HCT116 (cell line): ENCODE measurements around the gene TTC19.

ENCODE experiments used
- ATF3 ChIP-seq: IDR thresholded peaks from 2 replicates; pipeline ENCODE4 v1.6.1; 2012
- POLR2A ChIP-seq: IDR thresholded peaks from 2 replicates; pipeline ENCODE4 v1.7.0; 2011; ENCODE audit warnings: borderline replicate concordance; ENCODE audit not compliant: insufficient read depth, insufficient read length; ENCODE audit errors: extremely low read depth
- POLR2AphosphoS5 ChIP-seq: IDR thresholded peaks from 2 replicates; pipeline ENCODE4 v1.6.1; 2011; ENCODE audit warnings: mild to moderate bottlenecking, low read depth, low read length, moderate library complexity

GRCh38 chr17:16003841-16004240, 4.2 kb downstream of the TTC19 start:
- no peak for TF ChIP-seq POLR2A
- no peak for TF ChIP-seq ATF3
- no peak for TF ChIP-seq POLR2AphosphoS5
